ENCODE measurements around the gene C1orf167. TPM values are rescaled to one million over a fixed set of nuclear protein-coding genes. Genes with fewer than 3 reads are reported as not detected.

Gene C1orf167
- total and polyA plus RNA-seq, 2 of the 8 experiments (the other 6 are each of a cell fraction or from before 2014, with no cell fraction given), result 0.70 to 1.3 TPM

DNA sequence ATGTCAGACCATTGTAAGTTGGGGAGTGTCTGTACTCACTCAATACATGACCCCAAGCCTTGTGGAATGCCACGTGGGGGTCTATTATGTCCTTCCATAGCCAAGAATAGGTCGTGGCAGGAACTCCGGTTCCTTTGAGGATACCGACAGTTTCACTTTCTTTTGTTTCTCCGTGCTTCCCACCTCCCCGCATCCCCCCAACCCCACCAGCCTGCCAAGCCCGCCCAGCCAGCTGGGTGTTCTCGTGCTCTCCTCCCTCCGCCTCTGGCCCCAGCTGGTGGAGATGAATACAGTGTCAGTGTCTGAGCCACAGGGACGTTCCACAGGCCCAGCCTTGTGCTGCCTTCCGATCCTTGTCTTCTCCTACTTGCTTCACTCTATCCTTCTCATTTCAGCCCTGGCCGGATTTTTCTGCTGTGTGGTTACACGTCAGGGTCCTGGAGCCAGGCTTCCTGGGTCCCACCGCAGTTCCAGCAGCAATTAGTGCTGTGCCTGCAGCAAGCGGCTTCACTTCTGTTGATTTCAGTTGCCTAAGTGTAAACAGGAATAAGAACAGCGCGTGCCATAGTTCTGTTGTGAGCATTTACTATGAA, 30.2 kb upstream of the C1orf167 start (continued):
- no peak for TF ChIP-seq BCL11A (IDR thresholded peaks at IDR 0.05; ENCODE audit: low read depth in 2 of 2, low read length in 2 of 2)
